Omental fat pad (tissue), 4 donors: Measurements from ENCODE around the gene BFSP2. TPM values are rescaled to one million over a fixed set of nuclear protein-coding genes. Genes with fewer than 3 reads are reported as not detected.
"Not testable (repeated sequence)": the region's sequence is repeated elsewhere in the genome, so short reads cannot be mapped to it uniquely, and the experiment has no call there.

Source experiments
- ATAC-seq: fragments of 150-250 bp; one replicate; pipeline ENCODE4 v1.9.1; 2016; ENCODE audit warnings: mild to moderate bottlenecking, moderate library complexity; ENCODE audit not compliant: low FRiP score
- DNase-seq: peaks from one replicate; pipeline ENCODE4 v3.0.0-alpha.2; 2019; ENCODE audit warnings: low spot score
- CTCF ChIP-seq, 3 donors: fragments of 450-650 bp; IDR thresholded peaks; one replicate each; pipeline ENCODE4 v1.5.1; 2016 to 2017; ENCODE audit warnings: antibody characterized with exemption in 3 of 3, mild to moderate bottlenecking in 3 of 3, moderate library complexity in 2 of 3
- total RNA-seq, 4 donors: library from RNA; depleted of rRNA; stranded (reverse); fragments of >200 nt; gene quantifications; one replicate each; pipeline ENCODE4 v1.1.0, GENCODE V29; 2016

Gene BFSP2
- total RNA-seq, 4 donors from 2014 or later, result not detected

- no peak for TF ChIP-seq CTCF (IDR thresholded peaks at IDR 0.05)
- no peak for DNase-seq
- no peak for ATAC-seq
Measured at GRCh38 chr3:133492159-133492741, 92.4 kb downstream of the BFSP2 start.

- DNase-seq (no peak), ATAC-seq (no peak)
- no peak for TF ChIP-seq CTCF (IDR thresholded peaks at IDR 0.05)
Measured at GRCh38 chr3:133494469-133494868, 94.6 kb downstream of the BFSP2 start.

- DNase-seq, ATAC-seq: not testable (repeated sequence)
Measured at GRCh38 chr3:133502542-133502941, 102.7 kb downstream of the BFSP2 start.

GRCh38 chr3:133503409-133503808 lies 103.6 kb downstream of the BFSP2 start:
- ATAC-seq, result no peak
- no peak for TF ChIP-seq CTCF (IDR thresholded peaks at IDR 0.05)

GRCh38 chr3:133504736-133505135 lies 104.9 kb downstream of the BFSP2 start:
- DNase-seq (no peak), ATAC-seq (no peak)
- TF ChIP-seq CTCF (IDR thresholded peaks at IDR 0.05), result no peak

More at GRCh38 chr3:133503409-133503808, 103.6 kb downstream of the BFSP2 start:
- DNase-seq, result no peak

- DNase-seq (no peak), ATAC-seq (no peak)
- TF ChIP-seq CTCF (IDR thresholded peaks at IDR 0.05), result no peak
Measured at GRCh38 chr3:133505813-133506212, 106.0 kb downstream of the BFSP2 start.

GRCh38 chr3:133506215-133506901 lies 106.5 kb downstream of the BFSP2 start:
- DNase-seq (no peak), ATAC-seq (no peak)
- TF ChIP-seq CTCF (IDR thresholded peaks at IDR 0.05), result no peak
